ENCODE results near the gene ATRNL1. TPM values are rescaled to one million over a fixed set of nuclear protein-coding genes. Genes with fewer than 3 reads are reported as not detected.

The ATRNL1 gene
- total RNA-seq, 1 experiment from 2014 or later: 1.3 TPM

DNA sequence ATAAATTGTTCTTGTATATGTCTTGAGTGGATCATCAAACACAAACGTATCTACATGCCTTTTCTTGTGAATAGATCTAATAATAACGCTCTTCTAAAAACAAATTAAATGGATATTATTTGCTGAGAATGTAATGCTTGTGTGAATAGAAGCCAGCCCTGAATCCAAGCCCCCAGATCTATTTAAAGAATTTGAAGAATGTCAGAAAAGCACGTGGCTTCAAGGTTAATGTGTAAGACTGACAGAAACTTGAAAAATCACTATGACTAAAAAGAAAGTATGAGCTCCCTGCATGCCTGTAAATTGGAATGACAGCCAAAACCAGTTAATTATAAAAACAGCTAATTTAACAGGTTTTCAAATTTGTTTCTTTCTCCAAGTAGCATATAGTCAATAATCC lies 43.2 kb upstream of the ATRNL1 start:
- H3K4me1 ChIP-seq (ENCODE audit: control insufficient read depth in 1 of 2, insufficient read depth in 2 of 2, low read length in 2 of 2): no peaks in the 10 kb centered on the region
- no peak overlapping the region for H3K27ac ChIP-seq (ENCODE audit: low read depth, low read length)
- no peaks in the 10 kb centered on the region for H3K9me3 ChIP-seq (ENCODE audit: control insufficient read depth in 1 of 2, insufficient read depth in 1 of 2, low read depth in 1 of 2, low read length in 2 of 2)
- no peaks in the 10 kb centered on the region for H3K9me2 ChIP-seq (ENCODE audit: insufficient read depth)
- H2AFZ ChIP-seq (ENCODE audit: low read depth, low read length, poor library complexity, severe bottlenecking): no peak overlapping the region
- no peak overlapping the region for H3K4me3 ChIP-seq (replicated peaks in 1 of 2; ENCODE audit: low read depth in 1 of 2, low read length in 2 of 2)
- POLR2A ChIA-PET: no interaction called here
- RAD21 ChIA-PET (ENCODE audit: low non-redundant PET in 1 of 2, low total read pairs in 2 of 2, uncharacterized antibody in 2 of 2, unreplicated experiment in 2 of 2): no interaction called here
- CTCF ChIA-PET: no interaction called here
- H3K4me2 ChIP-seq (ENCODE audit: low read length): no peak overlapping the region
- no peaks in the 10 kb centered on the region for H3K36me3 ChIP-seq (ENCODE audit: control insufficient read depth in 1 of 2, insufficient read depth in 2 of 2, low read length in 2 of 2)
- H4K20me1 ChIP-seq (ENCODE audit: insufficient read depth): no peaks in the 10 kb centered on the region
- no peaks in the 10 kb centered on the region for H3K79me2 ChIP-seq (ENCODE audit: insufficient read depth, low read length)
- DNase-seq (ENCODE audit: low read depth, low spot score) (no peak), ATAC-seq (no peak)
- TF ChIP-seq EGR1 (IDR thresholded peaks at IDR 0.05; ENCODE audit: low read depth): no peak
- no peak for TF ChIP-seq ELF1 (IDR thresholded peaks at IDR 0.05; ENCODE audit: borderline replicate concordance, low read depth)
- no peak for TF ChIP-seq FOSL1 (IDR thresholded peaks at IDR 0.05; ENCODE audit: low read depth)
- TF ChIP-seq POLR2AphosphoS5 (IDR thresholded peaks at IDR 0.05; ENCODE audit: low read depth, low read length): no peak
- no peak for TF ChIP-seq TCF7L2 (IDR thresholded peaks at IDR 0.05; ENCODE audit: borderline replicate concordance, extremely low read depth, insufficient read depth, insufficient read length)
- TF ChIP-seq YY1 (IDR thresholded peaks at IDR 0.05; ENCODE audit: extremely low read depth, insufficient replicate concordance, low read depth, low read length): no peak
- no peak for TF ChIP-seq SRF (IDR thresholded peaks at IDR 0.05; ENCODE audit: low read depth)
- TF ChIP-seq, protein P1, sequence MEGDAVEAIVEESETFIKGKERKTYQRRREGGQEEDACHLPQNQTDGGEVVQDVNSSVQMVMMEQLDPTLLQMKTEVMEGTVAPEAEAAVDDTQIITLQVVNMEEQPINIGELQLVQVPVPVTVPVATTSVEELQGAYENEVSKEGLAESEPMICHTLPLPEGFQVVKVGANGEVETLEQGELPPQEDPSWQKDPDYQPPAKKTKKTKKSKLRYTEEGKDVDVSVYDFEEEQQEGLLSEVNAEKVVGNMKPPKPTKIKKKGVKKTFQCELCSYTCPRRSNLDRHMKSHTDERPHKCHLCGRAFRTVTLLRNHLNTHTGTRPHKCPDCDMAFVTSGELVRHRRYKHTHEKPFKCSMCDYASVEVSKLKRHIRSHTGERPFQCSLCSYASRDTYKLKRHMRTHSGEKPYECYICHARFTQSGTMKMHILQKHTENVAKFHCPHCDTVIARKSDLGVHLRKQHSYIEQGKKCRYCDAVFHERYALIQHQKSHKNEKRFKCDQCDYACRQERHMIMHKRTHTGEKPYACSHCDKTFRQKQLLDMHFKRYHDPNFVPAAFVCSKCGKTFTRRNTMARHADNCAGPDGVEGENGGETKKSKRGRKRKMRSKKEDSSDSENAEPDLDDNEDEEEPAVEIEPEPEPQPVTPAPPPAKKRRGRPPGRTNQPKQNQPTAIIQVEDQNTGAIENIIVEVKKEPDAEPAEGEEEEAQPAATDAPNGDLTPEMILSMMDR (IDR thresholded peaks at IDR 0.05 in 2 of 3, conservative IDR thresholded peaks at IDR 0.05 in 1 of 3; ENCODE audit: borderline replicate concordance in 1 of 3, insufficient read depth in 1 of 3, low read depth in 2 of 3, low read length in 2 of 3): no peak
- no peak overlapping the region for H3K9ac ChIP-seq (ENCODE audit: low read length)
- peaks cover 6% of the 10 kb centered on the region; the same call in 1 of the 2 replicates for H3K27me3 ChIP-seq (ENCODE audit: insufficient read depth, low read length)
- intact Hi-C loops (cut with micrococcal nuclease): no loop called here
- no TSS peak for BruUV-seq (replicated peaks)
